G401 (cell line): Measurements from ENCODE around the gene KLK1. TPM values are rescaled to one million over a fixed set of nuclear protein-coding genes. Genes with fewer than 3 reads are reported as not detected.
"Not testable (repeated sequence)": the region's sequence is repeated elsewhere in the genome, so short reads cannot be mapped to it uniquely, and the experiment has no call there.

Experiments used
- DNase-seq: peaks from one replicate; pipeline ENCODE4 v3.0.0-alpha.2; 2015; ENCODE audit warnings: low spot score
- in situ Hi-C: cut with HindIII; loops from 2 replicates; pipeline ENCODE4 v1.10.0; 2016; ENCODE audit warnings: low sequenced_read_pairs, mixed read lengths
- total RNA-seq: library from RNA; depleted of rRNA; stranded (reverse); fragments of >200 nt; shearing (Covaris generic); gene quantifications from 2 replicates; pipeline ENCODE4 v1.2.3, GENCODE V29; 2014; rRNA removed

Gene KLK1
- total RNA-seq, 1 experiment from 2014 or later = not detected

- in situ Hi-C loops = no loop called here
Observed at GRCh38 chr19:50777261-50777660, 46.3 kb downstream of the KLK1 start.

GRCh38 chr19:50776131-50776530, 47.5 kb downstream of the KLK1 start:
- no peak for DNase-seq
- in situ Hi-C loops = no loop called here

More at GRCh38 chr19:50777261-50777660, 46.3 kb downstream of the KLK1 start:
- no peak for DNase-seq

- in situ Hi-C loops, DNase-seq: not testable (repeated sequence)
Observed at GRCh38 chr19:50773454-50773853, 50.1 kb downstream of the KLK1 start.

GRCh38 chr19:50772912-50773311, 50.7 kb downstream of the KLK1 start:
- DNase-seq, in situ Hi-C loops: not testable (repeated sequence)

- DNase-seq = peak; percentile 41
- in situ Hi-C loops = no loop called here
Observed at GRCh38 chr19:50772476-50772875, 51.1 kb downstream of the KLK1 start.

GRCh38 chr19:50770888-50771287, 52.7 kb downstream of the KLK1 start:
- no peak for DNase-seq
- in situ Hi-C loops = no loop called here

- in situ Hi-C loops = not testable (repeated sequence)
Observed at GRCh38 chr19:50770164-50770563, 53.4 kb downstream of the KLK1 start, which contains the start of gene GPR32. GPR32 (plus strand) TSS chr19:50770464; CDS start chr19:50770601, 137 bp downstream.

More at GRCh38 chr19:50770164-50770563, 53.4 kb downstream of the KLK1 start, which contains the start of gene GPR32:
- DNase-seq = not testable (repeated sequence)

Other genes with a start within 250 kb of the KLK1 start
- 2.7 and 5.7 TPM in 2 replicates for gene SYT3, start 183.9 kb downstream of the KLK1 start, total RNA-seq
- gene C19orf81, start 174.3 kb downstream of the KLK1 start, total RNA-seq = 10.0 and 13.1 TPM in 2 replicates
- gene SHANK1, start 104.0 kb downstream of the KLK1 start, total RNA-seq = 14.0 and 16.4 TPM in 2 replicates
- gene CLEC11A, start 100.4 kb downstream of the KLK1 start, total RNA-seq = 91.4 and 132 TPM in 2 replicates
- gene GPR32, start 53.3 kb downstream of the KLK1 start, total RNA-seq = not detected in 2 replicates
- gene ACP4, start 33.4 kb downstream of the KLK1 start, total RNA-seq = not detected in 2 replicates
- not detected in 2 replicates for gene KLK15, start 9.8 kb upstream of the KLK1 start, total RNA-seq
- not detected in 2 replicates for gene KLK3, start 31.1 kb upstream of the KLK1 start, total RNA-seq
- not detected in 2 replicates for gene KLK2, start 49.7 kb upstream of the KLK1 start, total RNA-seq
- gene KLK4, start 87.6 kb upstream of the KLK1 start, total RNA-seq = not detected in 2 replicates
- 0.58 TPM in 1 of 2 replicates, not detected in the other for gene KLK5, start 129.3 kb upstream of the KLK1 start, total RNA-seq
- gene KLK6, start 145.8 kb upstream of the KLK1 start, total RNA-seq = not detected in 2 replicates
- gene KLK7, start 160.1 kb upstream of the KLK1 start, total RNA-seq = not detected in 2 replicates
- not detected in 2 replicates for gene KLK8, start 177.8 kb upstream of the KLK1 start, total RNA-seq
- not detected in 2 replicates for gene KLK10, start 195.9 kb upstream of the KLK1 start, total RNA-seq
- not detected in 2 replicates for gene KLK11, start 202.8 kb upstream of the KLK1 start, total RNA-seq
- not detected in 2 replicates for gene KLK12, start 211.2 kb upstream of the KLK1 start, total RNA-seq
- gene KLK13, start 241.3 kb upstream of the KLK1 start, total RNA-seq = not detected in 2 replicates